HFF-Myc (cell line): Measurements from ENCODE around the gene KRT9.

ENCODE experiments used
- DNase-seq: peaks from one replicate; pipeline ENCODE4 v3.0.0-alpha.2; 2011; ENCODE audit warnings: low read depth; ENCODE audit errors: extremely low read depth
- H3K4me3 ChIP-seq: replicated peaks from 2 replicates; pipeline ENCODE4 v1.5.1; 2011; ENCODE audit warnings: low read depth, mild to moderate bottlenecking, control low read depth, low read length
- CTCF ChIP-seq: IDR thresholded peaks from 2 replicates; pipeline ENCODE4 v1.5.1; 2012; ENCODE audit warnings: mild to moderate bottlenecking, low read depth, low read length, control low read depth; ENCODE audit errors: missing control alignments

The KRT9 gene

GRCh38 chr17:41594363-41594915, 22.6 kb upstream of the KRT9 start:
- TF ChIP-seq CTCF, result no peak
- H3K4me3 ChIP-seq, result no peak overlapping the region
- DNase-seq, result no peak

DNA sequence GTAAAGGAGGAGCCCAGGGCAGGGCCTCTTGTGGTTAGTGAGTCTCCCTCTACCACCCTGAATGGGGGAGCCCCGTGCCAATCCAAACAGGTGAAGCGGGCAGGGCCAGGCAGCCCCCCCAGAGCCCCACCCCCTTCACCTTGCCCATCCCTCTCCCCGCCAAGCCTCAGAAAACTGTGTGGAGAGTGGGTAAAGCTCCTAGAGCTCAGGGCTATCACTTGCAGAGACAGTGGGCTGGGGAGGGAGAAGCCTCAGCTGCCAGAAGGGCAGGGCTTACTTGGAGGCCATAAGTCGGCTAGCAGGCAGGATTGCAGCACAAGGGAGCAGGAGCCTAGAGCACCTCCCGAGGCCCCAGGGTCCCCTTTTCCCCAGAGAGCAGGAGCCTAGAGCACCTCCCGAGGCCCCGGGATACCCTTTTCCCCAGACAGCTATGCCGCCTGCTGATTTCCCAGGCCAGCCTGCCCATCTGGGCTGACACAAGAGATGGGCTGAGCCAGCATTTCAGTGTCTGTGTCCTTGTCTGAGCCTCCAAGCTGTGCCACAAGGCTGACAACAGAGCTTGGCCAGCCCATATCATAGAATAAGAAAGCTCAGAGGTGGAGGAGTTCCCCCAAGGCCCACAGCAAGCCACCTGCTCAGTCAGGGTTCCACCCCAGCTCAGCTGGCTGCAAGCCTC, 21.6 kb upstream of the KRT9 start:
- no peak overlapping the region for H3K4me3 ChIP-seq
- no peak for DNase-seq
- TF ChIP-seq CTCF, result no peak

DNA sequence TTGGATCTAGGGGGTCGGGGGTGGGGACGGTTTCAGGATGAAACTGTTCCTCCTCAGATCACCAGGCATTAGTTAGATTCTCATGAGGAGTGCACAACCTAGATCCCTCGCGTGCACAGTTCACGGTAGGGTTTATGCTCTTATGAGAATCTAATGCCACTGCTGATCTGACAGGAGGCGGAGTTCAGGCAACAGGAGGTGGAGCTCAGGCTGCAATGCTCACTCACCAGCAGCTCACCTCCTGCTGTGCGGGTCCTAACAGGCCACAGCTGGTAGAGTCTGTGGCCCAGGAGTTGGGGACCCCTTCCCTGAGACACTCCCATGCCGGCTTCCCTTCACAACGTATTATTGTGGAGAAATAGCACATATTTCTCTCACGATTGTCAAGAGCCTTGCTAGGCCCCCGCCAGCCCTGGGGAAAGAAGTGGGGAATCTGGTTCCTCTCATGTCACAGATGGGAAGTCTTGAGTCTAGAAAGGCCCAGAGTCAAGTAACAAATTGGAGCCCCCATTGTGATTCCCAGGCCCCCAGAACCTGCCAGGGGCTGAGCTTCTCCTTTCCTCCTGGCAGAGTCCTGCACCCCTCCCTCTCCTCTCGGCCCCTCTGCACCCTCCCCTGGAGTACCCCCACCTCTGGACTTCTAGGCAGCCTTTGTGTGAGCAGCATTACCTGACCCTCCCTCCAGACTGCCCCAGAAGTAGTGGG, 20.9 kb upstream of the KRT9 start:
- H3K4me3 ChIP-seq, result no peak overlapping the region
- TF ChIP-seq CTCF, result no peak
- DNase-seq, result no peak

DNA sequence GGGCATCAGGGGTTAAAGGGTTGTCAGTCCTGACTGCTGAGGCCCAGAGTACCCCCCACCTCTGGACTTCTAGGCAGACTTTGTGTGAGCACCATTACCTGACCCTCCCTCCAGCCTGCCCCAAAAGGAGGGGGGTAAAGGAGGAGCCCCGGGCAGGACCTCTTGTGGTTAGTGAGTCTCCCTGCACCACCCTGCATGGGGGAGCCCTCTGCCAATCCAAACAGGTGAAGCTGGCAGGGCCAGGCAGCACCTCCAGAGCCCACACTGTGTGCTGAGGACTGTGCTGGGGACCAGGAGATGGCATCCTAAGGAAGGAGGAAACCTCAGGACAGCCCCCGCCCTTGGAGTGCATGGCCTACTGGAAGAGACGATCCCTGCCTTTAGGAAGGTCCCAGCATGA, 17.4 kb upstream of the KRT9 start:
- TF ChIP-seq CTCF, result no peak
- H3K4me3 ChIP-seq, result no peak overlapping the region
- no peak for DNase-seq

GRCh38 chr17:41588126-41588810, 16.4 kb upstream of the KRT9 start:
- no peak overlapping the region for H3K4me3 ChIP-seq
- no peak for TF ChIP-seq CTCF
- no peak for DNase-seq

GRCh38 chr17:41586863-41587495, 15.1 kb upstream of the KRT9 start, which contains the start of gene KRT14:
Gene KRT14 (minus strand): TSS chr17:41586895. CDS start chr17:41586834, 61 bp downstream.
- no peak within 1 kb of the TSS for H3K4me3 ChIP-seq
- DNase-seq, result no peak
- no peak for TF ChIP-seq CTCF
